HepG2 (cell line): ENCODE measurements around the gene HMCN1. TPM values are rescaled to one million over a fixed set of nuclear protein-coding genes. Genes with fewer than 3 reads are reported as not detected.
A peak's percentile ranks its signal among the peaks of the same experiment; 100 is the strongest.

ENCODE experiments used
- ATAC-seq: fragments of 200-7000 bp; cut with Tn5 transposase; 3 replicates; pipeline ENCODE4 v1.9.1; 2020; ENCODE audit warnings: mild to moderate bottlenecking, moderate library complexity
- BruUV-seq: library from RNA; stranded (reverse); fragments of 400-500 nt; replicated peaks from 2 replicates; lab custom pipeline; 2021; lab: Mats Ljungman, UMichigan
- CTCF ChIA-PET: fragments of 300-600 bp; formaldehyde crosslinking; extraction: SDS; loops from one replicate; lab custom pipeline; 2021; ENCODE audit warnings: low total read pairs, inconsistent platforms, low intra/inter-chr PET ratio; lab: Yijun Ruan, JAX
- POLR2A ChIA-PET: fragments of 350-600 bp; sonication (Branson Sonifier 250); formaldehyde crosslinking; loops from one replicate; lab custom pipeline; 2020; ENCODE audit warnings: antibody characterized with exemption, inconsistent platforms; lab: Yijun Ruan, JAX
- DNase-seq: peaks from one replicate; pipeline ENCODE4 v3.0.0-alpha.2; 2015; ENCODE audit warnings: low spot score
- FAIRE-seq: peaks from 3 replicates; lab custom pipeline; 2011; peaks lifted over from hg19 to GRCh38; lab: Jason Lieb, UNC
- H2AFZ ChIP-seq: one replicate; pipeline ENCODE4 v1.6.1; 2011; ENCODE audit warnings: low read length, inconsistent platforms
- H3K27ac ChIP-seq: fragments of 300-600 bp; 3 replicates; pipeline ENCODE4 v1.8.0; 2011; ENCODE audit warnings: mixed run types, mild to moderate bottlenecking, mixed read lengths, low read length, inconsistent platforms; ENCODE audit not compliant: insufficient read depth; ENCODE audit errors: extremely low read length
- H3K27me3 ChIP-seq, 2 experiments: fragments of 200-600 bp in 1 of 2; 2 replicates in 1 of 2; 3 replicates in 1 of 2; pipeline versions ENCODE4 v1.6.0 to v1.8.0; 2011; ENCODE audit warnings: low read length in 2 of 2, mild to moderate bottlenecking in 2 of 2, moderate library complexity in 2 of 2, inconsistent platforms in 1 of 2; ENCODE audit not compliant: insufficient read depth in 2 of 2, control insufficient read depth in 1 of 2
- H3K36me3 ChIP-seq, 2 experiments: fragments of 200-600 bp in 1 of 2; replicated peaks in 1 of 2; 2 replicates in 1 of 2; 3 replicates in 1 of 2; pipeline versions ENCODE4 v1.5.1 to v1.8.0; 2011; ENCODE audit warnings: low read length in 2 of 2, inconsistent platforms in 1 of 2; ENCODE audit not compliant: insufficient read depth in 2 of 2, control insufficient read depth in 1 of 2
- H3K4me1 ChIP-seq: 2 replicates; pipeline ENCODE4 v1.5.1; 2012; ENCODE audit warnings: low read length, inconsistent platforms; ENCODE audit not compliant: insufficient read depth
- H3K4me2 ChIP-seq: 2 replicates; pipeline ENCODE4 v1.6.0; 2011; ENCODE audit warnings: low read depth, low read length, inconsistent platforms
- H3K4me3 ChIP-seq, 3 experiments: fragments of 200-600 bp in 1 of 3; sonication (generic), shearing (Covaris generic) in 1 of 3; replicated peaks in 1 of 3; 2 replicates each; pipeline ENCODE4 v1.5.1; 2011 to 2016; ENCODE audit warnings: low read length in 3 of 3, inconsistent platforms in 2 of 3, low read depth in 2 of 3, mild to moderate bottlenecking in 2 of 3, control low read depth in 1 of 3, mixed read lengths in 1 of 3; ENCODE audit not compliant: insufficient read depth in 1 of 3
- H3K79me2 ChIP-seq: one replicate; pipeline ENCODE4 v1.6.1; 2011; ENCODE audit warnings: low read length, inconsistent platforms; ENCODE audit not compliant: insufficient read depth
- H3K9ac ChIP-seq: 2 replicates; pipeline ENCODE4 v1.6.0; 2011; ENCODE audit warnings: mild to moderate bottlenecking, low read depth, low read length, inconsistent platforms; ENCODE audit not compliant: insufficient read depth
- H3K9me3 ChIP-seq: 2 replicates; pipeline ENCODE4 v1.5.1; 2012; ENCODE audit warnings: mild to moderate bottlenecking, low read length
- H4K20me1 ChIP-seq: 2 replicates; pipeline ENCODE4 v1.6.0; 2011; ENCODE audit warnings: inconsistent platforms, mild to moderate bottlenecking, low read length, moderate library complexity; ENCODE audit not compliant: insufficient read depth
- ISX ChIP-seq: sonication (generic); formaldehyde crosslinking; conservative IDR thresholded peaks from 2 replicates; pipeline ENCODE4 v1.5.0; 2020; ENCODE audit warnings: missing genetic modification reagents
- MAFF ChIP-seq: IDR thresholded peaks from 2 replicates; pipeline ENCODE4 v1.6.1; 2011; ENCODE audit warnings: low read depth, low read length, improper control_type of control experiment
- NRL ChIP-seq: sonication (generic); formaldehyde crosslinking; IDR thresholded peaks from 2 replicates; pipeline ENCODE4 v1.5.0; 2020; ENCODE audit warnings: missing genetic modification reagents, mild to moderate bottlenecking, moderate library complexity, borderline replicate concordance
- SKIL ChIP-seq: sonication (generic); formaldehyde crosslinking; IDR thresholded peaks from 2 replicates; pipeline ENCODE4 v1.8.0; 2022; ENCODE audit warnings: missing genetic modification reagents, mild to moderate bottlenecking, moderate library complexity, borderline replicate concordance
- TBL1XR1 ChIP-seq: fragments of 150-350 bp; IDR thresholded peaks from 2 replicates; pipeline ENCODE4 v1.6.1; 2014; ENCODE audit warnings: borderline replicate concordance, low read length; ENCODE audit not compliant: partially characterized antibody
- ZNF274 ChIP-seq: sonication (generic); formaldehyde crosslinking; IDR thresholded peaks from 2 replicates; pipeline ENCODE4 v1.5.1; 2020; ENCODE audit warnings: mild to moderate bottlenecking, missing genetic modification reagents
- ZNF281 ChIP-seq: sonication (generic); formaldehyde crosslinking; IDR thresholded peaks from 2 replicates; pipeline ENCODE4 v1.4.0; 2020; ENCODE audit warnings: missing genetic modification reagents, borderline replicate concordance
- ZNF30 ChIP-seq: sonication (generic); formaldehyde crosslinking; IDR thresholded peaks from 2 replicates; pipeline ENCODE4 v1.5.0; 2020; ENCODE audit warnings: mild to moderate bottlenecking, missing genetic modification reagents
- ZNF784 ChIP-seq: sonication (generic); formaldehyde crosslinking; IDR thresholded peaks from 2 replicates; pipeline ENCODE4 v1.5.1; 2020; ENCODE audit warnings: missing genetic modification reagents, mild to moderate bottlenecking, borderline replicate concordance
- WGBS: methylation state at CpG from one replicate; pipeline ENCODE4 v1.1.6; 2017; ENCODE audit warnings: low lambda C conversion rate; 5-methylcytosine and 5-hydroxymethylcytosine counted together
- in situ Hi-C: cut with HindIII; loops from 2 replicates; pipeline ENCODE4 v1.10.0; 2017; ENCODE audit warnings: low pct_unique_long_range_greater_than_20kb; ENCODE audit not compliant: extremely low pct_ligation_motif_present
- intact Hi-C: fragments of 100-400 bp; cut with micrococcal nuclease; formaldehyde crosslinking; loops from one replicate; pipeline ENCODE4 v1.10.0; 2022; ENCODE audit not compliant: unreplicated experiment
- polyA plus RNA-seq, 8 experiments: library from polyadenylated mRNA; depleted of rRNA in 3 of 8; stranded (reverse) in 7 of 8; unstranded in 1 of 8; fragments of >200 nt; fragmentation: Illumina TruSeq in 4 of 8; extraction: Trizol in 4 of 8; gene quantifications; 2 replicates each; pipeline versions ENCODE4 v1.2.1 to v1.2.3, GENCODE V29; 2011 to 2016; ENCODE audit warnings: low read depth in 4 of 8, missing spikeins in 1 of 8, mixed read lengths in 1 of 8; ENCODE audit not compliant: insufficient read depth in 1 of 8
- total RNA-seq, 5 experiments: library from RNA; depleted of rRNA; stranded (reverse); fragments of >200 nt; fragmentation: Illumina TruSeq; extraction: Trizol; gene quantifications; 2 replicates each; pipeline ENCODE4 v1.2.3, GENCODE V29; 2016; ENCODE audit warnings: low read depth in 1 of 5
- TF ChIP-seq, protein P1 (sequence below): sonication (generic); formaldehyde crosslinking; IDR thresholded peaks from 2 replicates; pipeline ENCODE4 v1.4.0; 2020; ENCODE audit warnings: mild to moderate bottlenecking, missing genetic modification reagents

HMCN1 gene
- total and polyA plus RNA-seq, 2 of the 13 experiments (the other 11 are each of a cell fraction or from before 2014, with no cell fraction given), result 0.03 TPM; not detected in 1

- Histone ChIP-seq H3K27ac (no peak overlapping the region), H4K20me1 (no peaks in the 10 kb centered on the region), H3K79me2 (no peaks in the 10 kb centered on the region), H3K4me1 (no peaks in the 10 kb centered on the region), H3K9me3 (no peaks in the 10 kb centered on the region), H3K4me2 (no peak overlapping the region), H3K9ac (no peak overlapping the region), H2AFZ (no peak overlapping the region), H3K36me3 (no peaks in the 10 kb centered on the region), H3K27me3 (no peaks in the 10 kb centered on the region), H3K4me3 (no peak overlapping the region)
- ATAC-seq, result no peak
- no peak for FAIRE-seq
- ChIA-PET CTCF (no interaction called here), POLR2A (no interaction called here)
- in situ Hi-C loops, result no loop called here
- 6% methylated on average over 5 of the region's 5 CpGs for WGBS
- no peak for DNase-seq
- no TSS peak for BruUV-seq
- intact Hi-C loops, result no loop called here
- TF ChIP-seq ZNF30 (CRISPR knock-in tag) (no peak), TBL1XR1 (no peak), ISX (CRISPR knock-in tag) (no peak), SKIL (CRISPR knock-in tag) (no peak), NRL (no peak), ZNF274 (CRISPR knock-in tag) (no peak), MAFF (0 out of 2 replicates have a peak, but pooled peaks have one; percentile 34), ZNF784 (no peak), ZNF281 (CRISPR knock-in tag) (no peak)
- TF ChIP-seq, protein P1, sequence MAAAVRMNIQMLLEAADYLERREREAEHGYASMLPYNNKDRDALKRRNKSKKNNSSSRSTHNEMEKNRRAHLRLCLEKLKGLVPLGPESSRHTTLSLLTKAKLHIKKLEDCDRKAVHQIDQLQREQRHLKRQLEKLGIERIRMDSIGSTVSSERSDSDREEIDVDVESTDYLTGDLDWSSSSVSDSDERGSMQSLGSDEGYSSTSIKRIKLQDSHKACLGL, result no peak
Observed at GRCh38 chr1:185934476-185935189, 200.4 kb downstream of the HMCN1 start.
